NCI-H2196 (cell line): ENCODE measurements around the gene ZFPM1.

Experiments
- DNase-seq: peaks from one replicate; lab custom pipeline; 2025; ENCODE audit not compliant: unreplicated experiment; lab: John Stamatoyannopoulos, UW

The ZFPM1 gene

GRCh38 chr16:88585927-88586581 is 133.0 kb downstream of the ZFPM1 start:
- no peak for DNase-seq
